Measurements from ENCODE around the gene PSMD12.

PSMD12 gene

DNA sequence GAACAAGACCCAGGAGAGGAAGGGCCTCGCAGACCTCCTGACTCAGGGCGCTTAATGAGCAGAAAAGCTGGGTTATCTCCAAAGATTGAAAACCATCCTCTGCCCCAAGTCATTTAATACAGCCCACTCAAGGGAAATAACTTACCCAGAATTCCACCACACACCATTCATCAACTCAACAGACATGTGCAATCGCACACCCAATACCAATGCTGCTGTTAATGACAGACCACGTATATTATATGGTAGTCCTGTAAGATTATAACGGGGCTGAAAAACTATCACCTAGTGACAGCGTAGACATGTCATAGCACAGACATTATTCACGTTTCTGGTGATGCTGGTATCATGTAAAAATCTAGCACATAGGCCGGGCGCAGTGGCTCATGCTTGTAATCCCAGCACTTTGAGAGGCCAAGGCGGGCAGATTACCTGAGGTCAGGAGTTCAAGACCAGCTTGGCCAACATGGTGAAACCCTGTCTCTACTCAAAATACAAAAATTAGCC lies 68.9 kb downstream of the PSMD12 start:
- DNase-seq, result no peak

DNA sequence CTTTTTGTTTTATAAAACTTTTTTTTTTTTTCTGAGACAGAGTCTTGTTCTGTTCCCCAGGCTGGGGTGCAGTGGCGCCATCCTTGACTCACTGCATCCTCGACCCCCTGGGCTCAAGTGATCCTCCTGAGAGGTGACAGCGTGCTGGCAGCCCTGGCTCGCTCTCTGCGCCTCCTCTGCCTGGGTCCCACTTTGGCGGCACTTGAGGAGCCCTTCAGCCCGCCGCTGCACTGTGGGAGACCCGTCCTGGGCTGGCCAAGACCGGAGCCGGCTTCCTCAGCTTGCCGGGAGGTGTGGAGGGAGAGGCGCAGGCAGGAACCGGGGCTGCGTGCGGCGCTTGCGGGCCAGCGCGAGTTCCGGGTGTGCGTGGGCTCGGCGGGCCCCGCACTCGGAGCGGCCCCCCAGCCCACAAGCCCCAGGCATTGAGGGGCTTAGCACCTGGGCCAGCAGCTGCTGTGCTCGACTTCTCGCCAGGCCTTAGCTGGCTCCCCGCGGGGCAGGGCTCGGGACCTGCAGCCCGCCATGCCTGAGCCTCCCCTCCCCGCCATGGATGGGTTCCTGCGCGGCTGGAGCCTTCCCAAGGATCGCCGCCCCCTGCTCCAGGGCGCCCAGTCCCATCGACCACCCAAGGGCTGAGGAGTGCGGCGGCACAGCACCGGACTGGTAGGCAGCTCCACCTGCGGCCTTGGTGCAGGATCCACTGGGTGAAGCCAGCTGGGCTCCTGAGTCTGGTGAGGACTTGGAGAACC lies 71.8 kb downstream of the PSMD12 start:
- DNase-seq, result no peak

GRCh38 chr17:67293251-67294203 lies 72.8 kb downstream of the PSMD12 start:
- peak; percentile 53 to 64 for DNase-seq

- no peak for DNase-seq
Measured at GRCh38 chr17:67290711-67291291, 75.6 kb downstream of the PSMD12 start.

DNA sequence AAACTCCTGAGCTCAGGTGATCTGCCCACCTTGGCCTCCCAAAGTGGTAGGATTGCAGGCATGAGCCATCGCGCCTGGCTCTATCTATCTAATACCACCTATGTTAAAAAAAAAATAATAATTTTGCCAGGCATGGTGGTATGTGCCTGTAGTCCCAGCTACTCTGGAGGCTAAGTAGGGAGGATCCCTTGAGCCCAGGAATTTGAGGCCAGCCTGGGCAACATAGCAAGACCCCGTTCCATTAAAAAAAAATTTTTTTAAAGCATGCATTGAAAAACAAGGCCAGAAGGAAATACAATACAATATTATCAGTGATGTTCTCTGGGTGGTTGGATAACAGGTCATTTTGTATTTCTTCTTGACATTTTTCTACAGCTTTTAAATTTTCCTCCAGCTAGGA lies 76.1 kb downstream of the PSMD12 start:
- no peak for DNase-seq

GRCh38 chr17:67289181-67289876 lies 77.0 kb downstream of the PSMD12 start:
- no peak for DNase-seq
